Ascending aorta (tissue), 2 donors: ENCODE measurements around the gene MYH9. TPM values are rescaled to one million over a fixed set of nuclear protein-coding genes. Genes with fewer than 3 reads are reported as not detected.

Experiments
- DNase-seq, 2 donors: peaks; one replicate each; pipeline ENCODE4 v3.0.0-alpha.2; 2019; ENCODE audit warnings: low spot score in 2 of 2
- H3K27ac ChIP-seq, 2 donors: fragments of 200-600 bp; sonication (generic); one replicate each; pipeline ENCODE4 v1.5.1; 2016 to 2017; ENCODE audit warnings: mild to moderate bottlenecking in 1 of 2
- H3K27me3 ChIP-seq: fragments of 200-600 bp; sonication (generic); one replicate; pipeline ENCODE4 v1.5.1; 2017
- H3K36me3 ChIP-seq, 2 donors: fragments of 200-600 bp; sonication (generic); one replicate each; pipeline ENCODE4 v1.5.1; 2016
- H3K4me1 ChIP-seq, 2 donors: fragments of 200-600 bp; sonication (generic); one replicate each; pipeline ENCODE4 v1.5.1; 2016 to 2017; ENCODE audit warnings: mild to moderate bottlenecking in 1 of 2
- H3K4me3 ChIP-seq, 2 donors: fragments of 200-600 bp; sonication (generic); one replicate each; pipeline ENCODE4 v1.5.1; 2016 to 2017; ENCODE audit warnings: mild to moderate bottlenecking in 1 of 2
- H3K9me3 ChIP-seq, 2 donors: fragments of 200-600 bp; sonication (generic); one replicate each; pipeline ENCODE4 v1.5.1; 2016
- intact Hi-C: fragments of 100-400 bp; cut with DNase I; formaldehyde crosslinking; loops from one replicate; pipeline ENCODE4 v1.15.1; 2023
- total RNA-seq: library from RNA; depleted of rRNA; stranded (reverse); fragments of >200 nt; gene quantifications from one replicate; pipeline ENCODE4 v1.1.0, GENCODE V29; 2016
- TF ChIP-seq, protein P1 (sequence below), 3 experiments: fragments of 200-600 bp in 2 of 3; fragments of 450-650 bp in 1 of 3; sonication (generic) in 2 of 3; IDR thresholded peaks; one replicate each; pipeline ENCODE4 v1.5.1; 2016 to 2019; ENCODE audit warnings: antibody characterized with exemption in 3 of 3, mild to moderate bottlenecking in 1 of 3, moderate library complexity in 1 of 3

Gene MYH9
- total RNA-seq, 1 donor from 2014 or later = 1,114 TPM

DNA sequence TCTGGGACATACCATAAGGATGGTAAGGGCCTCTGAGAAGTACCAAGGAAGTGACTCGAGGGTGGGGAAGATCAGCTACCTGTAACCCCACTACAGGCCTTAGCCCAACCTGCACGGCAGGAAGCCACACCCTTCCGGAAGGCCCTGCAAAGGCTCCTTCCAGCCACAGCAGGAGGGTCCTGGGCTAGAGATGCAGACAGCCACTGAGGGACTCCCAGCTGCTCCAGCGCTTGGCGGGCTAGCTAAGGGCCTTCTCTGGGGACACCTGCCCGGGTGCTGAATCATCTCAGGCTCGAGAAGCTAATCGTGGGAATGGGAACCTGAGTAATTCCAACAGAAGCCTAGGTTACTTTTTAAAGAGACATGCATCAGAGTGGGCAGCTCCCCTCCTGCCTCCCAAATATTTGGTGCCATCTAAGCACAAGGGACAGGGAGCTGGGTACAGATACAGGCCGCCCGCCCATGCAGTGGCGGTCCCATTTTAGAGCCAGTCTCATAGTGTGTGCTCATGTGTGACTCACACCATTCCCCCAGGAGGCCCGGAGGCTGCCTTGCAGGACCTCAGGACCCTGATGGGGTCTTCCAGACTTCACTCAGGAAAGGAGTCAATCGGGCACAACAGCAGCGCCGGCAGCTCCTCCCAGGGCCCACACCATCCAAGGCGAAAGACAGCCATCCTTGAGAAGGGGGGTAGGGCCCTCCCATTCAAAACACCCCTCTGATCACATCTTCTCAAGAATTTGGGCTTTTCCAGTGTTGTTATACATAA, 8.0 kb downstream of the MYH9 start:
- Histone ChIP-seq H3K36me3 (peaks cover 17 to 29% of the 10 kb centered on the region in 2 donors), H3K4me3 (peak overlapping the region in 1 of 2 donors; percentile 92), H3K27me3 (no peaks in the 10 kb centered on the region), H3K4me1 (peaks cover 62 to 90% of the 10 kb centered on the region in 2 donors), H3K27ac (peak overlapping the region; percentile 70 to 99), H3K9me3 (no peaks in the 10 kb centered on the region)
- TF ChIP-seq, protein P1, sequence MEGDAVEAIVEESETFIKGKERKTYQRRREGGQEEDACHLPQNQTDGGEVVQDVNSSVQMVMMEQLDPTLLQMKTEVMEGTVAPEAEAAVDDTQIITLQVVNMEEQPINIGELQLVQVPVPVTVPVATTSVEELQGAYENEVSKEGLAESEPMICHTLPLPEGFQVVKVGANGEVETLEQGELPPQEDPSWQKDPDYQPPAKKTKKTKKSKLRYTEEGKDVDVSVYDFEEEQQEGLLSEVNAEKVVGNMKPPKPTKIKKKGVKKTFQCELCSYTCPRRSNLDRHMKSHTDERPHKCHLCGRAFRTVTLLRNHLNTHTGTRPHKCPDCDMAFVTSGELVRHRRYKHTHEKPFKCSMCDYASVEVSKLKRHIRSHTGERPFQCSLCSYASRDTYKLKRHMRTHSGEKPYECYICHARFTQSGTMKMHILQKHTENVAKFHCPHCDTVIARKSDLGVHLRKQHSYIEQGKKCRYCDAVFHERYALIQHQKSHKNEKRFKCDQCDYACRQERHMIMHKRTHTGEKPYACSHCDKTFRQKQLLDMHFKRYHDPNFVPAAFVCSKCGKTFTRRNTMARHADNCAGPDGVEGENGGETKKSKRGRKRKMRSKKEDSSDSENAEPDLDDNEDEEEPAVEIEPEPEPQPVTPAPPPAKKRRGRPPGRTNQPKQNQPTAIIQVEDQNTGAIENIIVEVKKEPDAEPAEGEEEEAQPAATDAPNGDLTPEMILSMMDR (IDR thresholded peaks at IDR 0.05) = no peak
- DNase-seq = peak in 1 of 2 donors; percentile 82
- intact Hi-C loops = loop anchor here (10.0 kb wide), 1 partner anchor 225 kb away; no protein-coding TSS in a partner anchor

DNA sequence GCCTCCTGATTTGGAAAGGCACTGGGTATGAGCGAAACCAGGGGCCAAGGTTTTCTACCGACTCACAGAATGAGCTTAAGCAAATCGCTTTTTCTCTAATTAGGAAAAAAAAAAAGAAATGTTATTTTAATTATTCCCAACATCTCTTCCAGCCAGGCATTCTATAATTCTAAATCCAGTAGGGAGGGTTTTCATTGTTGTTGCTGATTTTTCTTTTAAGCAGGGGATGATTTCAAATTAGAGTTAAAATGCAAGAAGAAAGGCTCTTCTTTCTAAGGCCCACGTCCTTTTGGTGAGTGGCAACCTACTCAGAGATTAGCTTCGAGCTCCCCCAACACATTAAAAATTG, 8.9 kb downstream of the MYH9 start:
- Histone ChIP-seq H3K9me3 (no peaks in the 10 kb centered on the region), H3K27ac (peak overlapping the region; percentile 70 to 99), H3K4me1 (peaks cover 64 to 95% of the 10 kb centered on the region in 2 donors), H3K4me3 (peak overlapping the region in 1 of 2 donors; percentile 92), H3K36me3 (peaks cover 17 to 29% of the 10 kb centered on the region in 2 donors), H3K27me3 (no peaks in the 10 kb centered on the region)
- intact Hi-C loops = no loop called here
- no peak for DNase-seq
- TF ChIP-seq, protein P1 (IDR thresholded peaks at IDR 0.05) = no peak

DNA sequence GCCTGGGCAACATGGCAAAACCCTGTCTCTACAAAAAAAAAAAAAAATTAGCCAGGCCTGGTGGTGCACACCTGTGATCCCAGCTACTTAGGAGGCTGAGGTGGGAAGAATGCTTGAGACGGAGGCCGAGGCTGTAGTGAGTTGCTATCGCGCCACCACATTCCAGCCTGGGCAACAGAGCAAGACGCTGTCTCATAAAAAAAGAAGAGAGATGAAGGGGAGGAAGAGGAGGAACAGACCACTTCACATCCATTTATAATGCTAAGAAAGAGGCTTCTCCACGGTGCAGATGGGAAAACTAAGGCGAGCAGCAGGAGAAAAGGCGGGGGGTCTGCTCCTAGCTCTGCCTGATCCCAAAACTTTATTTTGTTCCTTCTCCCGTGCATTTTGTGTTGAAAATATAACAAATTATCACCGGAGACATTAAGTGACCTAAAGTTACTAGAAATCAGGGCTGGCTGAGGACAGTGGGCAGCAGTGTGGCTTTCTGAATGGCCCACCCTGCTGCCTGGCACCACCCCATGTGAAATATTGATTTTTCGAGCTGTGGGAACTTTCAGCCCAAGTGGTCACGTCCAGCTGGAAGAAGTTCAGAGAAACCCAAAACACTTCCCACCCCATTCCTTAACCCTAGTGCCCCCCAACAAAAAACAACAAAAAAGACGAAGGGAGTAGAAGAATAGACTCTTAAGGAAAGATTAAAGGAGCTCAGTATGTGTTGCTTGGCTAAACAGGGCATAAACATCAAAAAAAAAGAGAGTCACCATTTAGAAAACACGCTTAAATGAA, 9.5 kb downstream of the MYH9 start:
- DNase-seq = no peak
- H3K4me3 ChIP-seq = peak overlapping the region in 1 of 2 donors; percentile 92
- intact Hi-C loops = no loop called here

DNA sequence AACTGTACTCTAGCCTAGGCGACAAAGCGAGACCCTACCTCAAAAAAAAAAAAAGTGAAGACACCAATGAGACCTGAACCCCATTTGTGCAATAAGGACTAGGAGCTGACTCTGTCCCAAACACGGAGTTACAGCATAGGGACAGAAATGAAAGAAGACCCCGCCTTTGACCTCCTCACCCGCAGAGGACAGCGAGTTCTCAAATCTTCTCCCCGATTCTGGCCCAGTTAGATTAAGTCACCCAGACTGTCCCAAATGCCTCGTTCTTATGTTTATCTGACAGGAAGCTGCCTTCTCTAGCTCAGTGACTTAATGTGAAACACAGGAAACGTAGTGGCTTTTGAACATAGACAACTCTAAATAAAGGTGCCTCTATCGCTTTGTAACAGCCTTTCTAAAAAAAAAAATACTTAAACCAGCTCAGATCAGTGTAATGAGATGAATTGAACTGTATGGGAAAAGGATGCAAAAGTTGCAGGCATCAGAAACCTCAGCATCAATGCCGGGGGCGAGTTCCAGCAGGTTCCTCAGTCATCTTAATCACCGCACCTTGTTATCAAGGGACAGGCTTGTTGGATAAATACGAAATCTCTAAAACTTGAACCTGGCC, 10.6 kb downstream of the MYH9 start:
- DNase-seq = no peak
- Histone ChIP-seq H3K4me3 (peak overlapping the region in 1 of 2 donors; percentile 92), H3K4me1 (peaks cover 64 to 95% of the 10 kb centered on the region in 2 donors), H3K9me3 (no peaks in the 10 kb centered on the region), H3K36me3 (peaks cover 13 to 33% of the 10 kb centered on the region in 2 donors), H3K27me3 (no peaks in the 10 kb centered on the region), H3K27ac (peak overlapping the region; percentile 70 to 99)
- TF ChIP-seq, protein P1 (IDR thresholded peaks at IDR 0.05) = no peak
- intact Hi-C loops = no loop called here

More for the DNA sequence above, 9.5 kb downstream of the MYH9 start:
- Histone ChIP-seq H3K36me3 (peaks cover 14 to 33% of the 10 kb centered on the region in 2 donors), H3K27ac (peak overlapping the region; percentile 70 to 99), H3K27me3 (no peaks in the 10 kb centered on the region), H3K4me1 (peaks cover 64 to 95% of the 10 kb centered on the region in 2 donors), H3K9me3 (no peaks in the 10 kb centered on the region)
- TF ChIP-seq, protein P1 (IDR thresholded peaks at IDR 0.05) = no peak

DNA sequence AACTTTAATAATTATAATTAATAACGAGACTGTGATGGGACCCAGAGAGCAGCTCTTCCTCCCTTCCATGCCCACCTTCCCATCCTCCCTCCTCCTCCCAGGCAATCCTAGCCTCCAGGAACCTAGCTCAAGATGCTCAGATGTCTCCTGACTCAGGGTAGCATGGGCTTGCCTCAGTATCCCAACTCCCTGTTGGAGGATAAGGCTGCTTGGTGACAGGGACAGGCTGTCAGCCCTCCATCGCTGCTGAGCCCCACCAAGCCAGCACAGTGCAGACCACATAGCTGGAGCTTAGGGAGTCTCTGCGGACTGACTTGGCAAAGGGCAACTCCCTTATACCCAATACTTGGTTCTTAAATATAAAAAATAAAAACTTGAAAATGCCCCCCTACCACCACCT, 11.5 kb downstream of the MYH9 start:
- intact Hi-C loops = no loop called here
- DNase-seq = no peak

More for the DNA sequence above, 11.5 kb downstream of the MYH9 start:
- Histone ChIP-seq H3K4me1 (peaks cover 70 to 97% of the 10 kb centered on the region in 2 donors), H3K4me3 (peak overlapping the region; percentile 7 to 92), H3K27ac (peak overlapping the region; percentile 70 to 99), H3K36me3 (peaks cover 14 to 26% of the 10 kb centered on the region in 2 donors), H3K27me3 (no peaks in the 10 kb centered on the region), H3K9me3 (no peaks in the 10 kb centered on the region)
- TF ChIP-seq, protein P1 (IDR thresholded peaks at IDR 0.05) = no peak
